Neuronal stem cell (in vitro differentiated cells): Measurements from ENCODE around the gene BCS1L.

Source experiments
- DNase-seq: peaks from one replicate; pipeline ENCODE4 v3.0.0-alpha.2; 2013; ENCODE audit warnings: low spot score
- H2AFZ ChIP-seq: one replicate; pipeline ENCODE4 v1.6.1; 2013; ENCODE audit warnings: mild to moderate bottlenecking, low read length, inconsistent platforms
- H2AK5ac ChIP-seq: 2 replicates; pipeline ENCODE4 v1.6.1; 2013; ENCODE audit warnings: low read depth, mild to moderate bottlenecking, inconsistent platforms, low read length, moderate library complexity, mixed read lengths
- H2BK120ac ChIP-seq: 2 replicates; pipeline ENCODE4 v1.6.1; 2013; ENCODE audit warnings: low read depth, mild to moderate bottlenecking, inconsistent platforms, low read length, moderate library complexity, mixed read lengths
- H2BK12ac ChIP-seq: one replicate; pipeline ENCODE4 v1.6.1; 2013; ENCODE audit warnings: low read length, inconsistent platforms
- H2BK15ac ChIP-seq: 2 replicates; pipeline ENCODE4 v1.6.1; 2013; ENCODE audit warnings: mild to moderate bottlenecking, low read length, inconsistent platforms, mixed read lengths
- H2BK5ac ChIP-seq: one replicate; pipeline ENCODE4 v1.6.1; 2013; ENCODE audit warnings: inconsistent platforms, mild to moderate bottlenecking, low read length, moderate library complexity
- H3K14ac ChIP-seq: one replicate; pipeline ENCODE4 v1.6.1; 2013; ENCODE audit warnings: low read length, inconsistent platforms
- H3K18ac ChIP-seq: 2 replicates; pipeline ENCODE4 v1.6.1; 2013; ENCODE audit warnings: low read length, inconsistent platforms
- H3K23ac ChIP-seq: 2 replicates; pipeline ENCODE4 v1.6.1; 2013; ENCODE audit warnings: low read depth, mild to moderate bottlenecking, mixed read lengths, low read length, inconsistent platforms; ENCODE audit not compliant: poor library complexity
- H3K27ac ChIP-seq: replicated peaks from 3 replicates; pipeline ENCODE4 v1.5.1; 2013; ENCODE audit warnings: low read length, inconsistent platforms
- H3K27me3 ChIP-seq, 3 experiments: 2 replicates each; pipeline ENCODE4 v1.6.1; 2013; ENCODE audit warnings: low read length in 3 of 3, mild to moderate bottlenecking in 2 of 3, inconsistent platforms in 1 of 3, low read depth in 1 of 3, mixed read lengths in 1 of 3, moderate library complexity in 1 of 3; ENCODE audit not compliant: control insufficient read depth in 3 of 3, insufficient read depth in 3 of 3
- H3K36me3 ChIP-seq, 2 donors: replicated peaks in 1 of 2; 2 replicates each; pipeline ENCODE4 v1.6.1; 2013; ENCODE audit warnings: low read length in 2 of 2; ENCODE audit not compliant: control insufficient read depth in 2 of 2, insufficient read depth in 2 of 2
- H3K4ac ChIP-seq: 2 replicates; pipeline ENCODE4 v1.6.1; 2013; ENCODE audit warnings: inconsistent platforms, mild to moderate bottlenecking, low read length, moderate library complexity
- H3K4me1 ChIP-seq, 2 donors: 1 replicate in 1 of 2; 2 replicates in 1 of 2; pipeline ENCODE4 v1.6.1; 2013; ENCODE audit warnings: low read length in 2 of 2, low read depth in 1 of 2; ENCODE audit not compliant: control insufficient read depth in 2 of 2, insufficient read depth in 1 of 2
- H3K4me2 ChIP-seq: one replicate; pipeline ENCODE4 v1.6.1; 2013; ENCODE audit warnings: mild to moderate bottlenecking, low read length, inconsistent platforms; ENCODE audit not compliant: insufficient read depth, poor library complexity, severe bottlenecking
- H3K4me3 ChIP-seq, 2 donors: 2 replicates each; pipeline ENCODE4 v1.5.1; 2013; ENCODE audit warnings: low read length in 2 of 2, mild to moderate bottlenecking in 2 of 2, inconsistent platforms in 1 of 2, moderate library complexity in 1 of 2
- H3K79me1 ChIP-seq: one replicate; pipeline ENCODE4 v1.6.1; 2013; ENCODE audit warnings: low read depth, mild to moderate bottlenecking, inconsistent platforms, low read length, moderate library complexity
- H3K9ac ChIP-seq: one replicate; pipeline ENCODE4 v1.6.1; 2013; ENCODE audit warnings: mild to moderate bottlenecking, low read depth, low read length, inconsistent platforms; ENCODE audit not compliant: poor library complexity
- H3K9me3 ChIP-seq, 2 donors: replicated peaks in 1 of 2; 2 replicates each; pipeline versions ENCODE3 to v1.6.1; 2013; ENCODE audit warnings: low read length in 2 of 2, mild to moderate bottlenecking in 2 of 2, inconsistent platforms in 1 of 2, low read depth in 1 of 2, mixed read lengths in 1 of 2, moderate library complexity in 1 of 2; ENCODE audit not compliant: control insufficient read depth in 2 of 2, insufficient read depth in 1 of 2
- H4K8ac ChIP-seq: one replicate; pipeline ENCODE4 v1.6.1; 2013; ENCODE audit warnings: low read depth, mild to moderate bottlenecking, inconsistent platforms, low read length, moderate library complexity
- H4K91ac ChIP-seq: one replicate; pipeline ENCODE4 v1.6.1; 2013; ENCODE audit warnings: low read length, low read depth, mild to moderate bottlenecking, inconsistent platforms; ENCODE audit not compliant: poor library complexity
- WGBS, 2 donors: extraction: QIAGEN DNeasy Blood & Tissue Kit; methylation state at CpG; one replicate each; pipeline ENCODE4 v1.1.7; 2013; ENCODE audit warnings: missing lambda C conversion rate in 2 of 2, mixed read lengths in 1 of 2; ENCODE audit not compliant: insufficient read length in 2 of 2, insufficient replicate concordance in 1 of 2; ENCODE audit errors: extremely low coverage in 2 of 2; 5-methylcytosine and 5-hydroxymethylcytosine counted together

BCS1L gene

DNA sequence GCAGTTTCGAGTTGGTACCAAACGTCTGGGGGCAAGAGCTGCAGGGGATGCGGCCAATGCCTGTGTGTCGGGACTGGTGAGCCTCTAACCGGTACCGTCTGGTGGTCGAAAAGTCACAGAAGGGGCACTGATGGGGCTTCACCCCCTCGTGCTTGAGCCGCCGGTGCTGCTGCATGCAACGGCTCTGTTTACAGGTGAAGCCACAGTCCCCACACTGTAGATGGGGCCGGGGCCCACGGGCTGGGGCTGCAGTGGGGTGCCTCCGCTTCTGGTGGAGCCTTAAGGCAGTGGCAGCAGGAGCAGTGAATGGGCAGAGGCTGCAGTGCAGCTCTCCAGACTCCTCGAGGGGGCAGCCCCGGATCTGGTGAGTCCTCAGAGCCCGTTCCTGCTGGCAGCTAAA lies 16.7 kb upstream of the BCS1L start:
- Histone ChIP-seq H3K79me1 (peaks cover 5% of the 10 kb centered on the region), H3K18ac (no peak overlapping the region), H3K4me1 (no peaks in the 10 kb centered on the region), H3K36me3 (peaks cover 66 to 94% of the 10 kb centered on the region in 2 donors), H3K4me2 (no peak overlapping the region), H4K91ac (no peak overlapping the region), H3K23ac (no peak overlapping the region), H2BK120ac (no peak overlapping the region), H3K27ac (no peak overlapping the region), H3K14ac (no peak overlapping the region), H3K9me3 (no peaks in the 10 kb centered on the region), H3K9ac (no peak overlapping the region), H3K4me3 (no peak overlapping the region), H2BK15ac (no peak overlapping the region), H2AFZ (no peak overlapping the region), H2AK5ac (no peak overlapping the region), H2BK5ac (no peak overlapping the region), H3K4ac (no peak overlapping the region), H3K27me3 (no peaks in the 10 kb centered on the region), H4K8ac (no peak overlapping the region), H2BK12ac (no peak overlapping the region)
- no peak for DNase-seq
- no CpG with 5 or more reads among the region's 17 CpGs for WGBS, 2 donors

DNA sequence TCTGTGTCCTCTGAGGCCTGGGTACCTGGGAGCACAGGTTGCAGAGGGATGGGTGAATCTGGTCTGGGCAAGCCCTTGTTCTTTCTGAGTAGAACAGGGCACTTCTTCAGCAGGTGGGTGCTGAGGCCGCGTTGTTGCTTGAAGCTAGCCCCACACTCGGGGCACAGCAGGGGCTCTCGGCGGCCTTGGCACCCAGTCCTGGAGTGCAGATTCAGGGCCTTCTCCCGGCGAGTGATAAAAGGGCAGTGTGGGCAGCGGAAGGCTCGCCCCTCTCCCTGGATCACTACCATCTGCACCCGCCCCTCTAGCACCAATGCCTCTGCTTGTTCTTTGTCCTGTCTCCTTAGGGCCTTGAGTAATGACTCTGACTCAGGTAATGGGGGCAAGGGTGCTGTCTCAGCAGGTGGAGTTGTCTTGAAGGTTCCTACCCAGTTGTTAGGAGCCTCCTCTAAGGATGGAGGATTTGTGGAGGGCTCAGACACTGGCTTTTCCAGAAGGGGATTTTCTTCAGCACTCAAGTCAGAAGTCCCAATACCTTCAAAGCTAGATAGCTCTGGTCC lies 15.7 kb upstream of the BCS1L start:
- H3K36me3 ChIP-seq: peaks cover 65 to 94% of the 10 kb centered on the region in 2 donors

GRCh38 chr2:218644721-218645120 lies 14.8 kb upstream of the BCS1L start:
- no peak overlapping the region for H2AFZ ChIP-seq

More for the DNA sequence above, 15.7 kb upstream of the BCS1L start:
- H3K9me3 ChIP-seq: no peaks in the 10 kb centered on the region
- no peak overlapping the region for H2BK15ac ChIP-seq
- H3K4me3 ChIP-seq: no peak overlapping the region
- no peaks in the 10 kb centered on the region for H3K27me3 ChIP-seq
- H3K4ac ChIP-seq: no peak overlapping the region
- no peak overlapping the region for H3K4me2 ChIP-seq
- no peak overlapping the region for H2AK5ac ChIP-seq
- H3K23ac ChIP-seq: no peak overlapping the region
- H4K91ac ChIP-seq: no peak overlapping the region
- DNase-seq: no peak
- H3K14ac ChIP-seq: no peak overlapping the region
- H3K27ac ChIP-seq: no peak overlapping the region
- H2BK5ac ChIP-seq: no peak overlapping the region
- WGBS, 2 donors: no CpG with 5 or more reads among the region's 10 CpGs
- H3K79me1 ChIP-seq: peaks cover 5% of the 10 kb centered on the region
- H2AFZ ChIP-seq: no peak overlapping the region
- no peak overlapping the region for H4K8ac ChIP-seq
- no peak overlapping the region for H3K9ac ChIP-seq
- H3K18ac ChIP-seq: no peak overlapping the region
- H2BK12ac ChIP-seq: no peak overlapping the region
- H2BK120ac ChIP-seq: no peak overlapping the region
- H3K4me1 ChIP-seq: no peaks in the 10 kb centered on the region

GRCh38 chr2:218645126-218645525 lies 14.4 kb upstream of the BCS1L start:
- H2BK5ac ChIP-seq: no peak overlapping the region
- DNase-seq: no peak
- no peak overlapping the region for H3K18ac ChIP-seq
- no peak overlapping the region for H4K91ac ChIP-seq
- peaks cover 5% of the 10 kb centered on the region for H3K79me1 ChIP-seq
- H3K4me1 ChIP-seq: no peaks in the 10 kb centered on the region
- no peak overlapping the region for H2BK12ac ChIP-seq
- H3K23ac ChIP-seq: no peak overlapping the region
- H2BK120ac ChIP-seq: no peak overlapping the region
- no peaks in the 10 kb centered on the region for H3K27me3 ChIP-seq
- H3K9ac ChIP-seq: no peak overlapping the region
- H2BK15ac ChIP-seq: no peak overlapping the region
- no peak overlapping the region for H3K4ac ChIP-seq
- no peak overlapping the region for H2AK5ac ChIP-seq
- no peak overlapping the region for H3K4me2 ChIP-seq
- no peak overlapping the region for H3K27ac ChIP-seq
- peaks cover 68 to 95% of the 10 kb centered on the region in 2 donors for H3K36me3 ChIP-seq
- H2AFZ ChIP-seq: no peak overlapping the region
- no peak overlapping the region for H4K8ac ChIP-seq
- H3K14ac ChIP-seq: no peak overlapping the region
- WGBS, 2 donors: no CpG with 5 or more reads among the region's 1 CpG
- H3K4me3 ChIP-seq: no peak overlapping the region
- H3K9me3 ChIP-seq: no peaks in the 10 kb centered on the region

More at GRCh38 chr2:218644721-218645120, 14.8 kb upstream of the BCS1L start:
- Histone ChIP-seq H2AK5ac (no peak overlapping the region), H3K27me3 (no peaks in the 10 kb centered on the region), H2BK120ac (no peak overlapping the region), H4K91ac (no peak overlapping the region), H3K23ac (peak overlapping the region; percentile 45), H3K36me3 (peaks cover 66 to 95% of the 10 kb centered on the region in 2 donors), H3K4me3 (peak overlapping the region in 1 of 2 donors; percentile 6), H3K18ac (no peak overlapping the region), H2BK12ac (no peak overlapping the region), H2BK5ac (no peak overlapping the region), H3K4me1 (no peaks in the 10 kb centered on the region), H3K9me3 (no peaks in the 10 kb centered on the region), H3K79me1 (peaks cover 5% of the 10 kb centered on the region), H4K8ac (no peak overlapping the region), H3K9ac (peak overlapping the region; percentile 78), H3K27ac (no peak overlapping the region), H3K14ac (no peak overlapping the region), H3K4ac (no peak overlapping the region), H2BK15ac (no peak overlapping the region), H3K4me2 (no peak overlapping the region)
- WGBS, 2 donors: no CpG with 5 or more reads among the region's 11 CpGs
- DNase-seq: no peak
